Astrocyte (in vitro differentiated cells and primary cell): Measurements from ENCODE around the gene HSPG2.

ENCODE experiments used
- CTCF ChIP-seq: IDR thresholded peaks from 2 replicates; pipeline ENCODE4 v1.5.1; 2011; ENCODE audit warnings: low read depth, mild to moderate bottlenecking, inconsistent platforms, low read length, moderate library complexity; ENCODE audit not compliant: insufficient read depth
- EZH2 ChIP-seq: IDR thresholded peaks from 2 replicates; pipeline ENCODE4 v1.6.1; 2012; ENCODE audit warnings: mild to moderate bottlenecking, low read length, inconsistent platforms; ENCODE audit not compliant: insufficient read depth

- TF ChIP-seq CTCF (no peak), EZH2 (no peak)
Measured at GRCh38 chr1:21804536-21804935, 132.6 kb downstream of the HSPG2 start.
